ENCODE measurements around the gene ZDHHC11.
"Not testable (repeated sequence)": the region's sequence is repeated elsewhere in the genome, so short reads cannot be mapped to it uniquely, and the experiment has no call there.

DNA sequence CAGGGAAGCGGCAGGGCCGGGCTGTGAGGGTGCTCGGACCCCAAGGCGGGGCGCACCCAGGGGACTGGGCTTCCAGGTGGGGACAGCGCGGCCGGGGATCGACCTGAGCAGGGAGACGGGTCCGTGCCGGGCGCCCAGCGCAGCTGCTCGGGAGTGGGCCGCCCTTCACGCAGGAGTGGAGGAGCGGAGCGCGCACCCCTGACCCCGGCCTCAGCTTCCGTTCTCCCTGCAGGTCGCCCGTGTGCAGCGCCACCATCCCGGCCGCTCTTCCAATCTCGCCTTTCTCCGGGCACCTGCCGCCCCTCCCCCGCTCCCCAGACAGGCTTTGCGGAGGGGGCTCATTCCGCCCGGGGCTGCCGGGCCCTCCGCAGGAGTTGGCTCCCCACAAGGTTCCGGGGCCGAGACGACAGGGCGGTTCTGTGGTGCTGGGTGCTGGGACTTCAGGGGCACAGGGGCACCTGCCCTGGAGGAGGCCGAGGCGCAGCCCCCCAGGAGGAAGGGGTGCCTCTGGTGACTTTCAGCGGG is 65.5 kb downstream of the ZDHHC11 start:
- not testable (repeated sequence) for TF ChIP-seq EZH2 (IDR thresholded peaks at IDR 0.05; ENCODE audit: borderline replicate concordance, low read length)
- TF ChIP-seq, protein P1, sequence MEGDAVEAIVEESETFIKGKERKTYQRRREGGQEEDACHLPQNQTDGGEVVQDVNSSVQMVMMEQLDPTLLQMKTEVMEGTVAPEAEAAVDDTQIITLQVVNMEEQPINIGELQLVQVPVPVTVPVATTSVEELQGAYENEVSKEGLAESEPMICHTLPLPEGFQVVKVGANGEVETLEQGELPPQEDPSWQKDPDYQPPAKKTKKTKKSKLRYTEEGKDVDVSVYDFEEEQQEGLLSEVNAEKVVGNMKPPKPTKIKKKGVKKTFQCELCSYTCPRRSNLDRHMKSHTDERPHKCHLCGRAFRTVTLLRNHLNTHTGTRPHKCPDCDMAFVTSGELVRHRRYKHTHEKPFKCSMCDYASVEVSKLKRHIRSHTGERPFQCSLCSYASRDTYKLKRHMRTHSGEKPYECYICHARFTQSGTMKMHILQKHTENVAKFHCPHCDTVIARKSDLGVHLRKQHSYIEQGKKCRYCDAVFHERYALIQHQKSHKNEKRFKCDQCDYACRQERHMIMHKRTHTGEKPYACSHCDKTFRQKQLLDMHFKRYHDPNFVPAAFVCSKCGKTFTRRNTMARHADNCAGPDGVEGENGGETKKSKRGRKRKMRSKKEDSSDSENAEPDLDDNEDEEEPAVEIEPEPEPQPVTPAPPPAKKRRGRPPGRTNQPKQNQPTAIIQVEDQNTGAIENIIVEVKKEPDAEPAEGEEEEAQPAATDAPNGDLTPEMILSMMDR (conservative IDR thresholded peaks at IDR 0.05 in 1 of 2, IDR thresholded peaks at IDR 0.05 in 1 of 2; ENCODE audit: extremely low read depth in 1 of 2, insufficient read depth in 1 of 2, low read depth in 1 of 2, low read length in 2 of 2), result not testable (repeated sequence)
